ENCODE results near the gene SEH1L. TPM values are rescaled to one million over a fixed set of nuclear protein-coding genes. Genes with fewer than 3 reads are reported as not detected.

Gene SEH1L
- total RNA-seq, 1 experiment from 2014 or later = 116 TPM

DNA sequence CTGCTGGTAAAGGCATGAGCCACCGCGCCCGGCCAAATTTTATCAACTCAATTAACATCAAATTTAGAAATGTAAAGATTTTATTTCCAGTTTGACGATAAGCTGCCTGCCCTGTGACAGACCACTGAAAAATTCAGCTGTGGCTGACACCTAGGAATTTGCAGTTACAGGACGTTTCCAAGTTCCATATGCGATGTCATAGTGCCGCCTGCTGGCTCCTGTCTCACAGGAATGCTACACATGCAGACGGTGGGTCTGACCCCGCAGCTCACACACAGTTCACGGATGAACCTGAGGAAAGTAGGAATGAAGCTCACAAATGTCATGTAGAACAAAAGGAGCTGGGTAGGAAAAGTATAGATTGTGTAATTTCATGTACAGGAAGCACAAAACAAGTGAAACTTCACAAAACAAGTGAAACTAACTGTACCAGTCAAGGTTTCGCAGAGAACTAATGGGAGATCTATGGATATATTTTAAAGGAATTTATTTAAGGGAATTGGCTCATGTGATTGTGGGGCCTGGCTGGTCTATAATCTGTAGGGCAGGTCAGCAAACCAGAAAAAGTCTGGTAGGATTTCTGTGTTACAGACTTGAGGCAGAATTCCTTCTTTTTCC is 13.2 kb upstream of the SEH1L start:
- CTCF ChIA-PET = interaction anchor here (1.0 to 2.6 kb wide), 14 partner anchors 10 to 542 kb away, joined by 3 to 23 read pairs (median 6); partner anchors contain the start of gene PTPN2
- Histone ChIP-seq H3K36me3 (ENCODE audit: control insufficient read depth, insufficient read depth, low read length) (no peaks in the 10 kb centered on the region), H3K27me3 (replicated peaks; ENCODE audit: control insufficient read depth, insufficient read depth, low read length) (no peaks in the 10 kb centered on the region), H3K4me3 (ENCODE audit: low read depth, low read length) (no peak overlapping the region), H3K9me3 (no peaks in the 10 kb centered on the region), H3K4me1 (peaks cover 29% of the 10 kb centered on the region; the same call in 1 of the 2 replicates)
- Mint-ChIP-seq H3K9me3 (ENCODE audit: unreplicated experiment) (no peaks in the 10 kb centered on the region), H3K36me3 (ENCODE audit: insufficient read depth, unreplicated experiment) (no peaks in the 10 kb centered on the region), H3K27me3 (ENCODE audit: insufficient read depth, unreplicated experiment) (no peaks in the 10 kb centered on the region), H3K27ac (ENCODE audit: unreplicated experiment) (peak overlapping the region; percentile 16), H3K4me3 (ENCODE audit: unreplicated experiment) (peak overlapping the region; percentile 2), H3K4me1 (ENCODE audit: low read depth, unreplicated experiment) (peaks cover 20% of the 10 kb centered on the region)
- peak; percentile 86 for DNase-seq
- intact Hi-C loops (cut with micrococcal nuclease; ENCODE audit: unreplicated experiment) = loop anchor here (1.0 kb wide), 5 partner anchors 44 to 540 kb away; no protein-coding TSS in a partner anchor
- POLR2A ChIA-PET = interaction anchor here (0.5 to 1.7 kb wide), 4 partner anchors 14 to 232 kb away, joined by 3 to 15 read pairs (median 4); partner anchors contain the start of genes CEP76 and PTPN2
- BruUV-seq (replicated peaks) = no TSS peak
- TF ChIP-seq, protein P1, sequence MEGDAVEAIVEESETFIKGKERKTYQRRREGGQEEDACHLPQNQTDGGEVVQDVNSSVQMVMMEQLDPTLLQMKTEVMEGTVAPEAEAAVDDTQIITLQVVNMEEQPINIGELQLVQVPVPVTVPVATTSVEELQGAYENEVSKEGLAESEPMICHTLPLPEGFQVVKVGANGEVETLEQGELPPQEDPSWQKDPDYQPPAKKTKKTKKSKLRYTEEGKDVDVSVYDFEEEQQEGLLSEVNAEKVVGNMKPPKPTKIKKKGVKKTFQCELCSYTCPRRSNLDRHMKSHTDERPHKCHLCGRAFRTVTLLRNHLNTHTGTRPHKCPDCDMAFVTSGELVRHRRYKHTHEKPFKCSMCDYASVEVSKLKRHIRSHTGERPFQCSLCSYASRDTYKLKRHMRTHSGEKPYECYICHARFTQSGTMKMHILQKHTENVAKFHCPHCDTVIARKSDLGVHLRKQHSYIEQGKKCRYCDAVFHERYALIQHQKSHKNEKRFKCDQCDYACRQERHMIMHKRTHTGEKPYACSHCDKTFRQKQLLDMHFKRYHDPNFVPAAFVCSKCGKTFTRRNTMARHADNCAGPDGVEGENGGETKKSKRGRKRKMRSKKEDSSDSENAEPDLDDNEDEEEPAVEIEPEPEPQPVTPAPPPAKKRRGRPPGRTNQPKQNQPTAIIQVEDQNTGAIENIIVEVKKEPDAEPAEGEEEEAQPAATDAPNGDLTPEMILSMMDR (IDR thresholded peaks at IDR 0.05; ENCODE audit: insufficient read depth in 1 of 2, low read depth in 1 of 2, low read length in 1 of 2, severe bottlenecking in 1 of 2, unreplicated experiment in 1 of 2) = peak; percentile 85 to 96

DNA sequence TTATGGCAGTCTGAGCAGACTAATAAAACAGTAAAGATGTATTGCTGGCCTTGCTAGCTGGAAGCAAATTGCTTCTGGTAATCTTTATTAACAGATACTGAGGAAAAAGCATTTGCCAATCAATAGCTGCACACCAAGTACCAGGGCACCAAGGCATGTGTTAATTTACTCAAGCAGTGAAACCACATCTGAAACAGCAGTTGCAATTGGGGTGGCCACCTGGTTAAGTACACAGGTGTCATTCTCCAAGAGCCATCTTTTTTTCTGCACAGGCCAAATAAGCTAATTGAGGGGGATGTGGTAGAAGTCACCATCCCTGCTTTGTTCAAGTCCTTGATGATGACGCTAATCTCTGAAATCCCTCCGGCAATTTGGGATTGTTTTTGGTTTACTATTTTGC is 8.6 kb upstream of the SEH1L start:
- H3K9me3 Mint-ChIP-seq (ENCODE audit: unreplicated experiment) = no peaks in the 10 kb centered on the region
- H3K27me3 ChIP-seq (replicated peaks; ENCODE audit: control insufficient read depth, insufficient read depth, low read length) = no peaks in the 10 kb centered on the region
- ChIA-PET POLR2A (interaction anchor here (0.5 kb wide), 1 partner anchor 56 kb away, joined by 3 read pairs; no protein-coding TSS in a partner anchor), CTCF (no interaction called here)
- H3K4me1 ChIP-seq = peaks cover 20% of the 10 kb centered on the region; the same call in 1 of the 2 replicates
- BruUV-seq (replicated peaks) = no TSS peak
- no peak for DNase-seq
- no peaks in the 10 kb centered on the region for H3K36me3 Mint-ChIP-seq (ENCODE audit: insufficient read depth, unreplicated experiment)
- no peak overlapping the region for H3K4me3 ChIP-seq (ENCODE audit: low read depth, low read length)
- TF ChIP-seq, protein P1 (IDR thresholded peaks at IDR 0.05; ENCODE audit: insufficient read depth in 1 of 2, low read depth in 1 of 2, low read length in 1 of 2, severe bottlenecking in 1 of 2, unreplicated experiment in 1 of 2) = no peak
- H3K4me1 Mint-ChIP-seq (ENCODE audit: low read depth, unreplicated experiment) = peaks cover 13% of the 10 kb centered on the region
- intact Hi-C loops (cut with micrococcal nuclease; ENCODE audit: unreplicated experiment) = no loop called here
- no peaks in the 10 kb centered on the region for H3K36me3 ChIP-seq (ENCODE audit: control insufficient read depth, insufficient read depth, low read length)
- H3K4me3 Mint-ChIP-seq (ENCODE audit: unreplicated experiment) = no peak overlapping the region
- H3K27me3 Mint-ChIP-seq (ENCODE audit: insufficient read depth, unreplicated experiment) = no peaks in the 10 kb centered on the region
- no peak overlapping the region for H3K27ac Mint-ChIP-seq (ENCODE audit: unreplicated experiment)
- no peaks in the 10 kb centered on the region for H3K9me3 ChIP-seq

DNA sequence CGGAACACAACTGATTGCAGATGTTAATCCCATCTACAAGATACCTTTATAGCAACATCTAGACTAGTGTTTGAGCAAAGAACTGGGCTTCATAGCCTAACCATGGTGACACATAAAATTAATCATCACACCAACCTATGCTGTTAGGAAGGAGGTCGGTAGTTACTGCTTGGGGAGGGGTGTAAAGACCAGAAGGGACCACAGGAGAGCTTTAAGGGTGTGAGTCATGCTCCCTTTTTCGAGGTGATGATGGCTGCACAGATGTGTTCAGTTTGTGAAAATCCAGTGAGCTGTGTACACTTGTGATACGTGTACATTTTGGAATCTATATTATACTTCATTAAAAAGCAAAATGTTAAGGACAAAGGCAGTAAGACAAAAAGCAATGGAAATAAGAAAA is 4.6 kb upstream of the SEH1L start:
- CTCF ChIA-PET = no interaction called here

More for the DNA sequence above, 4.6 kb upstream of the SEH1L start:
- Mint-ChIP-seq H3K27ac (ENCODE audit: unreplicated experiment) (no peak overlapping the region), H3K9me3 (ENCODE audit: unreplicated experiment) (no peaks in the 10 kb centered on the region), H3K36me3 (ENCODE audit: insufficient read depth, unreplicated experiment) (peaks cover 19% of the 10 kb centered on the region), H3K4me3 (ENCODE audit: unreplicated experiment) (no peak overlapping the region), H3K4me1 (ENCODE audit: low read depth, unreplicated experiment) (peaks cover 11% of the 10 kb centered on the region), H3K27me3 (ENCODE audit: insufficient read depth, unreplicated experiment) (no peaks in the 10 kb centered on the region)
- POLR2A ChIA-PET = no interaction called here
- Histone ChIP-seq H3K9me3 (no peaks in the 10 kb centered on the region), H3K27me3 (replicated peaks; ENCODE audit: control insufficient read depth, insufficient read depth, low read length) (no peaks in the 10 kb centered on the region), H3K4me3 (ENCODE audit: low read depth, low read length) (no peak overlapping the region), H3K4me1 (peaks cover 14% of the 10 kb centered on the region), H3K36me3 (ENCODE audit: control insufficient read depth, insufficient read depth, low read length) (no peaks in the 10 kb centered on the region)
- DNase-seq = no peak
- TF ChIP-seq, protein P1 (IDR thresholded peaks at IDR 0.05; ENCODE audit: insufficient read depth in 1 of 2, low read depth in 1 of 2, low read length in 1 of 2, severe bottlenecking in 1 of 2, unreplicated experiment in 1 of 2) = no peak
- intact Hi-C loops (cut with micrococcal nuclease; ENCODE audit: unreplicated experiment) = no loop called here
- BruUV-seq (replicated peaks) = no TSS peak
